ENCODE measurements around the gene MAPT.

DNA sequence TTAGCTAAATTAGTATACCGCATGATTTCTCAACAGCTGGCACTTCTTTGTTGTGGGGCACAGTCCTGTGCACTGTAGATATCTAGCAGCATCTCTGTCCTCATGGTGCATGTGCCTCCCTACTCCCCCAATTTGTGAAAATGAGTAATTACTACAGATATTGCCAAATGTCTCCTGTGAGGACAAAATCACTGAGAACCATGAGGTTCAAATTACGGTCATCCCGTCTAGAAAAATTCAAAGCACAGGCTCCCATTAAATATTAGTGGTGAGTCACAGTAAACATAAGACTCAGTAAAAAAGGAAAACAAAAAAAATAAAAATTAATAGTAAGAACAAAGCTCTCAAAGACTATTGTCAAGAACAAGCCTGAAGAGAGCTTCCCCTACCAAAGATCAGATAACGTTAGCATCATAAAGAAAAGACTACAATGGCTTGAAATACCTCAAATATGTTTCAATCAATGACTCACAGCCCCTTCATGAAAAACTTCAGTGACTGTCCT is 162.5 kb downstream of the MAPT start:
- TF ChIP-seq EZH2phosphoT487 (IDR thresholded peaks at IDR 0.05): no peak
- TF ChIP-seq, protein P1, sequence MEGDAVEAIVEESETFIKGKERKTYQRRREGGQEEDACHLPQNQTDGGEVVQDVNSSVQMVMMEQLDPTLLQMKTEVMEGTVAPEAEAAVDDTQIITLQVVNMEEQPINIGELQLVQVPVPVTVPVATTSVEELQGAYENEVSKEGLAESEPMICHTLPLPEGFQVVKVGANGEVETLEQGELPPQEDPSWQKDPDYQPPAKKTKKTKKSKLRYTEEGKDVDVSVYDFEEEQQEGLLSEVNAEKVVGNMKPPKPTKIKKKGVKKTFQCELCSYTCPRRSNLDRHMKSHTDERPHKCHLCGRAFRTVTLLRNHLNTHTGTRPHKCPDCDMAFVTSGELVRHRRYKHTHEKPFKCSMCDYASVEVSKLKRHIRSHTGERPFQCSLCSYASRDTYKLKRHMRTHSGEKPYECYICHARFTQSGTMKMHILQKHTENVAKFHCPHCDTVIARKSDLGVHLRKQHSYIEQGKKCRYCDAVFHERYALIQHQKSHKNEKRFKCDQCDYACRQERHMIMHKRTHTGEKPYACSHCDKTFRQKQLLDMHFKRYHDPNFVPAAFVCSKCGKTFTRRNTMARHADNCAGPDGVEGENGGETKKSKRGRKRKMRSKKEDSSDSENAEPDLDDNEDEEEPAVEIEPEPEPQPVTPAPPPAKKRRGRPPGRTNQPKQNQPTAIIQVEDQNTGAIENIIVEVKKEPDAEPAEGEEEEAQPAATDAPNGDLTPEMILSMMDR (IDR thresholded peaks at IDR 0.05): no peak
